HG03064 (cell line): ENCODE measurements around the gene ZNF777.

Source experiments
- ATAC-seq: cut with Tn5 transposase; IDR thresholded peaks from one replicate; pipeline ENCODE4 v1.9.1; 2021; ENCODE audit warnings: low read depth; ENCODE audit not compliant: unreplicated experiment

The ZNF777 gene

DNA sequence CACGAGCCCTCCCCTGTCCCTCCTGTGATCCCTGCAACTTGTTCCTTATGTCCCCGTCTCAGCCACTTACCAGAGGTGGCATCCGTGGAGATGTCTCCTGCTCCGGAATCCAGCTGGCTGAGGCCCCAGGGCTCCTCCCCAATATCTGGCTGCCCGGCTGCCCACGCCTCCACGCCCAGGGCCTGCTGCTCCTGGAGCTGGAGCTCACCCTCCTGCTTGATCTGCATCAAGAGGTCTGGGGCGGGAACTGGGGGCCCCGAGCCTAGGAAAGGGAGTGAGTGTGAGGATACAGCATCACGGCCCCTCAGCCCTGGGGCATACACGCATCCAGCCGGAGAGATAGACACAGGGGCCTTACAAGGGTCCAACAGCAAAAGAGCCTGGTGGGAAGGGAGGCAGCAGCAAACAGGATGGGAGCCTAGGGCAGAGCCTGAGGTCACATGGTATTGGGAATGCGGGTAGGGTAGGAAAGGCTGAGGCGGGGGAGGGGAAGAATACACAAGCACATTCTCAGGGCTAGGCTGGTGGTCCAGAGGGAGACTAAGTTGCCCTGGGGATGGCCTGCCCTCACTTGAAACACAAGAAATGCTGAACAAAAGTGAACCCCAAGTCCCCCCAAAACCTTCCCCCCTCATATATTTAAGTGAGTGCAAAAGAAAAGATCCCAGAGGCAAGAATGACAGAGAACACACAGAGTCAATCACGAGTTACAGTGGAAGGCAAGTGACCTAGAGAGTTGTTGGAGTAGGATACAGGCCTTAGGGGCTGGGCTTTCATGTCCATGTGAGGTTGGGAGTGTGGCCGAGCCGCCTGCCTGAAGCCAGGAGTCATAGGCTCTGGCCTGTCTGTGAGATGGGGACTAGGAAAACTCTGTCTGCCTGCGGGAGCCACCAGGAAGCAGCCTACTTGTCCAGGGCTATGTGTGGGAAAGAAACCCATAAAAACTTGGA, 16.9 kb upstream of the ZNF777 start:
- no peak for ATAC-seq

DNA sequence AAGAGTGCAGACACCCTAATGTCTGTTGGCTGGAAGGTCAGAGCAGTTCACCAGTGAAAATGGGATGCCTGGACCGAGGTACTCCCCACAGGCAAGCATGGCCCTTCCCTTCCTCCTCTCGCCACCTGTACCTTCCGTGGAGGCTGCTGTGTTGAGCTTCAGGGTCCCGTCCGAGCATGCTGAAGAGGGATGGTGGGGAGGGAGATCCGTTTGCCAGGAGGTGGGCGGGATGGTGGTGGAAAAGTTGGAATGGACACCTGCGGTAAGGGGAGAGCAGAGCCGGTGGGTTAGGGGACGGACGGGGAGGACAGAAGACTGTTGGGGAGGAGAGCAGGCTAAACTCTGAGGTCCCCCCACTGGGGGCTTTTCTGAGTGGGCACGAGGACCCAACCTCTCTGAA, 15.9 kb upstream of the ZNF777 start:
- no peak for ATAC-seq

GRCh38 chr7:149475121-149476045, 14.5 kb upstream of the ZNF777 start:
- ATAC-seq = no peak

DNA sequence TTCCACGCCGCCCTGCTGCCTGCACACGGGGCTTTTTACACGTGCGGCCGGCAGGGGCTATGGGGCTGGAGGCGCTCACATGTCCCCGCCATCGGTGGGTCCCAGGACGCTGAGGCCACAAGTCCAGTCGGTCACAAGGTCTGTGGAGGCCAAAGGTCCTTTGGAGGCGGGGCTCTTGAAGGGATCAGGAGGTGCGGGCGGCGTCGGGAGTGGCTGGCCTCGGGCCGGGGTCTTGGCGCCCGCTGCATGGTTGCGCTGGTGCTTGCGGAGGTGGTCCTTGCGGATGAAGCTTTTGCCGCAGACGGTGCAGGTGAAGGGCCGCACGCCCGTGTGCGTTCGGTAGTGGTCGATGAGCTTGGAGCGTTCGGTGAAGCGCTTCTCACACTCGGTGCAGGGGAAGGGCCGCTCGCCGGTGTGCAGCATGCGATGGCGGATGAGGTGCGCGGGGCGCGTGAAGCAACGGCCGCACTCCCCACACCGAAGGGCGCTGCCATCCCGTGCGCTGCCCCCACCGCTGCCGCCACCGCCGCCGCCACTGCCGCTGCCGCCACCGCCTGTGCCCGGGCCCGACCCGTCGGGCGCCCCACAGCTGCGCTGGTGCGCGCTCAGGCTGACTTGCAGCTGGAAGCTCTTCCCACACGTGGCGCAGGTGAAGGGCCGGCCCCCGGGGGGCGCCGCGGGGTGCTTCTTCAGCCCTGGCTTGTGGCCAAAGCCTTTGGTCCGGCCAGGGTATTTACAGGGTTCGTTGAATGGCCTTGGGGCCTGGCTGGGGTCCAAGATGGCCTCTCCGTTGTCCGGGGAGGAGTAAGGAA, 13.7 kb upstream of the ZNF777 start:
- ATAC-seq = no peak

DNA sequence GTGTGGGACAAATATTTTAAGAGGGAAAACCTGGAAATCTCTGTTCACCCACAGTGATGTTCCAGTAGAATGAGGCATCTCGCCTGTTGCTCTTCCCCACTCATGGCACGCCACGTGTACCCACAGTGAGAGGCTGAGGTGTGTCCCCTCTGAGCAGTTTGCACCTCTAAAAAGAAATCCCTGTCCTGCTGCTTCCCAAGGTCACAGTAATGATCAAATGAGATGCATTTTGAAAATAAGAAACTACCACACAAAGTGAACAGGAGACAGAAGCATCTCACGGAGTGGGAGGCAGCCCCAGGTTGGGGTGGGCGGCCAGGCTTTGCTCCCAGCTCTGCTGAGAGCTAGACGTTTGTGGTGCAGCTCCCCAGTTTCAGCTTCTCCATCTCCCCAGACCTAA, 12.4 kb upstream of the ZNF777 start:
- no peak for ATAC-seq

DNA sequence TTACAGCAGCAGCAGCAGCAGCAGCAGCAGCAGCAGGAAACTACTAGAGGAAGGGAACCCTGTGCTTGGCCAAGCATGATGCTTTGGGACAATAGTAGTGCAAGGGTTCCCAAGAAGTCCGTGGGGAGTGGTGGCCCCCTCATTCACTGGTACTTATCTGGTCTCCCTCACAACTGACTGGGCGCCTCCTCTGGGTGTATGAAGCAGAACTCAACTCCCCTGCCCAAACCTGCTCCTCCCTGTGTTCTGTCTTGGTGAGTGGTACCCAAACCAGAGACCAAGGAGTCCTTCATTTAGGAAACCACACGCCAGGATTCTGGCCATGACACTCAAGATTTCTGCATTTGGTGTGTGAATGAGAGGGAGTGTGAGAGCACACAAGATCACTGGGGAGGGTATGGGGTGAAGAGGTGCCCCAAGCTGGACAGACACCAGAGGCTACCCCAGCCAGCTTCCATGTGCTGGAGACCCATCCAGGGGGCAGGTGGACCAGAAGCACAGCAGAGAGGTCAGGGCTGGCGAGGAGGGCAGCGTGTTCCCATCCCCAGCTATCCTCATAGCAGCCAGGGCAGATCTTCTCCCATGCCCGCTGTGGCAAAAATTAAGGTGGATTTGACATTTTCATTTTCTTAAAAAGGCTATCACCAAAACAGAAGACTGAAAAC, 10.6 kb upstream of the ZNF777 start:
- no peak for ATAC-seq

- no peak for ATAC-seq
These were observed 8.9 kb upstream of the ZNF777 start for GRCh38 chr7:149469806-149470205.

- ATAC-seq = no peak
These were observed 7.3 kb upstream of the ZNF777 start for GRCh38 chr7:149468208-149468607.

DNA sequence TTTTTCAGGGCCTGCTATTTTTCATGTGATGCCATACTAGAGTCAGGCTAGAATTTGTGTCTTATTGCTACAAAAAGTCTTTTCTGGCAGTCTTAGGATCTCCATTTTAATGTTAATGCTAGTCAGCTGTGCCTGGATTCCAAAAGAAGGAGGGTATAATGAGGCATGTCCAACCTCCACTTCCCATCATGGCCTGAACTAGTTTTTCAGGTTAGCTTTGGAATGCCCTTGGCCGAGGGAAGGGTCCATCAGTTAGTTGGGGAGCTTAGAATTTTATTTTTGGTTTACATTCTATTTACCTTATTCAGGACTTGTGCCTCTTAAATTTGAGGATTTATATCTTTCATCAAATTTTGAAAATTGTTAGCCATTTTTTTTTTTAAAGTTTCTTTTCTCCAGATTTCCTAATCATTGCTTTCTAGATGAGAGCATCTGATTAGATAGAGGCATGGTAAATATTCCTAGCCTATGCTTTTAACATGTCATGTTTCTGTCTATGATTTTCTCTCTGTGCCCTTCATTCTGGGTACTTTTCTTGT, 6.5 kb upstream of the ZNF777 start:
- no peak for ATAC-seq

DNA sequence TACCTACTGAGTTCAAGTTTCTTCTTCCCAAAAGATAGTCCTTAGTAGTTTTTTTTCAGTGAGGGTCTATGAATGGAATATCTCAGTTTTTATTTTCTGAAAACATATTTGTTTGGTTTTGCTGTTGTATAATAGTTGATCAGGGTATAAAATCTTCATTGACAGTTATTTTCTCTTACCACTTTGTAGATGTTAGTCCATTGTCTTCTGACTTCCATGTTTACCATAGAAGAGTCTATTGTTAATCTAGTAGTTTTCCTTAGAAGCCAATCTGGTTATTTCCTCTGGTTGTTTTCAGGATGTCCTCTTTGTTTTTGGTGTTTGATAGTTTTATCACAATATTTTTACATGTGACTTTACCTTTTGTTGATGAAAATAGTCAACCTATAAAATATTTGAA, 5.5 kb upstream of the ZNF777 start:
- ATAC-seq = no peak

DNA sequence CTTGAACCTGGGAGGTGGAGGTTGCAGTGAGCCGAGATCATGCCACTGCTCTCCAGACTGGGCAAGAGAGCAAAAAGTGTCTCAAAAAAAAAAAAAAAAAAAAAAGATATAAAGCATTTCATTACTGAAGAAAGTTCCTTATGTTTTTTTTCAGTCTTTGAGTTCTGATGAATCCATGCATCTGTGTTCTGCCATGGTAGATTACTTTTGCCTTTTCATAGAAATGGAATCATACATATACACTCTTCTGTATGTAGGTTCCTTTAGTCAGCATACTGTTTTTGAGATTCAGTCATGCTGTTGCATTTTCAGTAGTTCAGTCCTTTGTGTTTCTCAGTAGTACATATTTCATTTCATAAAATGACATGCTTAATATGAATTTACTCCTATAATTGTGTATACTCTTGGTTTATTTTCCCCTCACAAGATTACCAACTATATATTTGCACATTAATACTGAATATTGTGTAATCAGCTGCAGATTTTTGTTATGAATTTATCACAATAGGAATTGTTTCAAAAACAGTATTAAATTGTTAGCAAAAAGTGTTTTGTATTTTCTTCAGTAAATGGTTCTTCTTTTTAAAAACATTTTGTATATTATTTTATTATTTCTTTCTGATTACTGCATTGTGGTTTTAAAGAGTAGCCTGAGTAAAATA, 2.8 kb upstream of the ZNF777 start:
- no peak for ATAC-seq

DNA sequence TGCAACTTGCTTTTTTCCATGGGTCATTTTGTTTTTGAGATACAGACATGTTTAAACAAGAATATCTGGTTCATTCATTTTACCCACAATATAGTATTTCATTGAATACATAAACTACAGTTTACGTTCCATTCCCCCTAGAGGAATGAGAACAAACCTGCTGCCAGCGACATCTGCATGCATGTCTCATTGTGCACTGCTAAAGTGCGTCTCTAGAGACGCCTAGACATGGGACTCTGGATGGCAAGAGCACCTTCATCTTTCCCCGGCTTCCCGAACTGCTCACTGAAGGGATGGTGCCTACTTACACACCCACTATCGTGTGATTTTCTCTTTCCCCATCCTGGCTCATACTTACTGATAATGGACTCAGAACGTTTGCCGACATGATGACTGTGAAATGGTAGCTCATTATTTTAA, 1.2 kb upstream of the ZNF777 start:
- ATAC-seq = no peak

GRCh38 chr7:149459540-149460452, 1.1 kb downstream of the ZNF777 start:
- ATAC-seq = peak; percentile 25

DNA sequence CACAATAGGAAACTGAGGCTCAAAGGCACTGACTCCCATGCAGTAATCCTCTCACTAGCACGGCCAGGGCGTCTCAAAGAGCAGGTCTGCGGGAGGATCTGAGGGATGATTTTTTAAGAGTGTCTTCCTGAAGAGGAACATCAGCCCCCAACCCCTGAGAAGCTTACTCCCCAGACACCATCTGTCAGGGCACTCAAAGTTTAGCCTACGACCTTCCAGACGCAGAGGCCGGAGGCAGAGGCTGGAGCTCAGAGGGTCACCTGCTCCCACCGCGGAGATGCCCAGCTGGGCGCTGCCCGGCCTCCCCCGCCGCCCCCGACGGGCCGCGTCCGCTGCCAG, 1.7 kb downstream of the ZNF777 start:
- no peak for ATAC-seq

DNA sequence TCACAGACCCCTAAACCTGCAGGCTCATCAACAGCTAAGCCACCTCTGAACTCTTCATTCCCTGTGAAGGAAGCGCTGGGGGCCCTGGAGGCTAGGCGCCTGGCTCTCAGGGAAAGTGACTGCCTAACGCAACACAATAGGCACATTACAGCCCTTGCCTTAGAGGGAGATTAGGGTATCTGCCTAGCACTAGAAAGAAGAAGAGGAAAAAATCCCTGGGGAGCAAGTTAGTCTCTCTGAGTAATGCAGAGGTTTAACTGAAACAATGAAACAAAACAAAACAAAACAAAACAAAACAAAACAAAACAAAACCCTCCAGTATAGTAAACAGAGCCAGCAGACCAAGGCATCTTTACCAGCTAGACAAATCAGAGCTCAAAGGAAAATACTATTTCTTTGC, 2.6 kb downstream of the ZNF777 start:
- ATAC-seq = no peak

DNA sequence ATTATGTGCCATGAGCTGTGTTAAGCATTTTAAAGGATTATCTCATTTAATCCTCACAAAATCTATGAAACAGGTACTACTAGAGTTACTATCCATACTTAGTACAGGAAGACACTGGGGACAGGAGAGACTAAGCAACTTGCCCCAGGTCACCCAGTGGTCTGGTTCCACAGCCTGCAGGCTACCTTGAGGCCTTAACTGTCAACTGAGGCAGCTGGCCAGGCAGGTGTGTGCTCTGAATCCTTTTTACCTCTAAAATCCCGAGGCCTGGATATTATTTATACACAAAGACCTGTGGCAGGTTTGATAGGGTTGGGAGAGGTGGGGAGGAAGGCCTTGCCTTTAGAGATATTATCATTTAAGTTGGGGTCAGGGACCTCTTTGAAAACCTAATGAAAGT, 3.1 kb downstream of the ZNF777 start:
- ATAC-seq = no peak

- ATAC-seq = no peak
These were observed 4.1 kb downstream of the ZNF777 start for GRCh38 chr7:149456506-149457421.
